ENCODE measurements around the gene MRPS26.
"Not testable (repeated sequence)": the region's sequence is repeated elsewhere in the genome, so short reads cannot be mapped to it uniquely, and the experiment has no call there.

Gene MRPS26

DNA sequence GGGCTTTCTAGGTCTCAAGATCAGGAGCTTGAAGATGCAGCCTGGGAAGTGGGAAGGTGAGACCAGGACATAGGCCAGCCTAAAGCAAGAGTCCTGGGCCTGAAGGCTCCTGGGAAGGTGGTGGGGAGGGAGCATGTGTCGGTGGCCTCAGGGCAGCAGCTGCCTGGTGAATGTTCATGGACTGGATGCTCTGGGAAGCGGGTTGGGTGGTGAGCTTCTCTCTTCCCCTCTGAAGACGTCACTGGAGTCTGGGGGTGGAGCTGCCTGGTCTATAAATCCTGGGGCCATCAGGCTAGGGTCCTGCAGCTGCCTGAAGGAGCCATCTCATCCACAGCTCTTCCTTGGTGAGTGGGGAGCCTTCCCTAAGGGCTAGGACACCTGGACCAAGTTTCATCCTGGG, 2.5 kb upstream of the MRPS26 start, which contains the start of gene GNRH2:
Gene GNRH2, plus strand, starts transcription at position 301 of the 400 bp plus-strand sequence. CDS start 793 bp downstream, outside the sequence.
- peaks cover 2% of the 10 kb centered on the region for H3K27me3 ChIP-seq (ENCODE audit: control insufficient read depth, insufficient read depth, low read length)
- H3K9ac ChIP-seq (ENCODE audit: low read depth, low read length) = no peak within 1 kb of the TSS
- H3K4me3 ChIP-seq (ENCODE audit: low read depth, low read length) = no peak within 1 kb of the TSS
- H3K9me3 ChIP-seq (ENCODE audit: control insufficient read depth, insufficient read depth, low read length) = no peaks in the 10 kb centered on the region
- H3K4me1 ChIP-seq (ENCODE audit: control insufficient read depth, insufficient read depth, low read length) = peaks cover 10% of the 10 kb centered on the region
- H3K36me3 ChIP-seq (ENCODE audit: control insufficient read depth, insufficient read depth, low read length) = peaks cover 15% of the 10 kb centered on the region

DNA sequence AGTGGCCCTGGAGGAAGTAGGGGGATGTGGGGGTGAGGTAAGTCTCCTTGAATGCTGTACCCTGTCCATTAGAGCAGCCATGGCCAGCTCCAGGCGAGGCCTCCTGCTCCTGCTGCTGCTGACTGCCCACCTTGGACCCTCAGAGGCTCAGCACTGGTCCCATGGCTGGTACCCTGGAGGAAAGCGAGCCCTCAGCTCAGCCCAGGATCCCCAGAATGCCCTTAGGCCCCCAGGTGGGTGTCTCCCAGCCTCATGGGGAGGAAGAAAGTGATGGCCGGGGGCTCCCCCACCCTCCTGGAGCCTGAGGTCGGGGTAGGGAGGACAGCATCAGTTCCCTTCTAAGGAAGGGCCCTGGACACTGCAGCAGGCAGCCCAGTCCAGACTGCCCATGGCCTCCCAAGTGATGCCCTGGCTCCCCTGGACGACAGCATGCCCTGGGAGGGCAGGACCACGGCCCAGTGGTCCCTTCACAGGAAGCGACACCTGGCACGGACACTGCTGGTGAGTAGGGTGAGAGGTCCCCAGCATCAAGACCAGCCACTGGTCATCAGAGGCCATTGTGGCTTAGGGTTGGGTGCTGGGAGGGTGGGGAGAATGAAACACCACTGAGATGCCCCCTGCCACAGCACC, 1.4 kb upstream of the MRPS26 start:
- Histone ChIP-seq H3K9me3 (ENCODE audit: control insufficient read depth, insufficient read depth, low read length) (no peaks in the 10 kb centered on the region), H3K4me3 (ENCODE audit: low read depth, low read length) (peak overlapping the region; percentile 84), H3K36me3 (ENCODE audit: control insufficient read depth, insufficient read depth, low read length) (peaks cover 20% of the 10 kb centered on the region), H3K27me3 (ENCODE audit: control insufficient read depth, insufficient read depth, low read length) (peaks cover 2% of the 10 kb centered on the region), H3K9ac (ENCODE audit: low read depth, low read length) (no peak overlapping the region), H3K4me1 (ENCODE audit: control insufficient read depth, insufficient read depth, low read length) (peaks cover 10% of the 10 kb centered on the region)

DNA sequence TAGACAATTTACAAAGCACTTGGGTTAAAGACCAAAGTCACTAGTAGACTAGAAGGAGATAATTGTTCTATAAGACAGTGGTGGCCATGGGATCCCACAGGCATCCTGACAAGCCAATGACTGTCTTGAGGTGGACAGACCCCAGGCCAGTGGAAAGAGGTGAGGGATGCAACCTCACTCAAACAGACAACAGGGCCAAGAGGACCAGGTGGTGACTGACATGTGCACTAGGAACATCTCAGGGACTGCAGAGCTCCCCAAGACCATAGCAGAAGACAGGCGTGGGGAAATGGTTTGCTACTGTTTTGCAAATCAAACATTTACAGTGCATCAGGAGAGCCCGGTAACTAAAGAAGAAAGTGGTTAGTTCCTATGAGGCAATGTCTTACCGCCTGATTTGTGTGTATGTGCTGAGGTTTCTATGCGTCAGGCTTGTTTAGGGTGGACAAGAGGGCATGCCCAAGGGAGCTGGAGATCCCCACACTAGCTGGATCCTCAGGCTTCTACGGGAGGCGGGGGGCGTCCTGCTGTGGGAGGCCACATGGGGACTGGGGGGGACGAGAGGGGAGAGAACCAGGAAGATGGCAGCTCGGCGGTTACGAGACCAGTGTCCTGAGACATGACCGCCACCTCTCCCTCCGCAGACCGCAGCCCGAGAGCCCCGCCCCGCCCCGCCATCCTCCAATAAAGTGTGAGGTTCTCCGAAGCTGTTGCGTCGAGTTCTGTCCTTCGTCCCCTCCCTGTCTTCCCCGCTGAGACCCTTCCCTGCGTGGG, 623 bp upstream of the MRPS26 start:
- Histone ChIP-seq H3K9ac (ENCODE audit: low read depth, low read length) (peak overlapping the region; percentile 70), H3K4me3 (ENCODE audit: low read depth, low read length) (peak overlapping the region; percentile 84), H3K36me3 (ENCODE audit: control insufficient read depth, insufficient read depth, low read length) (peaks cover 25% of the 10 kb centered on the region), H3K9me3 (ENCODE audit: control insufficient read depth, insufficient read depth, low read length) (no peaks in the 10 kb centered on the region), H3K27me3 (ENCODE audit: control insufficient read depth, insufficient read depth, low read length) (peaks cover 2% of the 10 kb centered on the region), H3K4me1 (ENCODE audit: control insufficient read depth, insufficient read depth, low read length) (peaks cover 10% of the 10 kb centered on the region)

DNA sequence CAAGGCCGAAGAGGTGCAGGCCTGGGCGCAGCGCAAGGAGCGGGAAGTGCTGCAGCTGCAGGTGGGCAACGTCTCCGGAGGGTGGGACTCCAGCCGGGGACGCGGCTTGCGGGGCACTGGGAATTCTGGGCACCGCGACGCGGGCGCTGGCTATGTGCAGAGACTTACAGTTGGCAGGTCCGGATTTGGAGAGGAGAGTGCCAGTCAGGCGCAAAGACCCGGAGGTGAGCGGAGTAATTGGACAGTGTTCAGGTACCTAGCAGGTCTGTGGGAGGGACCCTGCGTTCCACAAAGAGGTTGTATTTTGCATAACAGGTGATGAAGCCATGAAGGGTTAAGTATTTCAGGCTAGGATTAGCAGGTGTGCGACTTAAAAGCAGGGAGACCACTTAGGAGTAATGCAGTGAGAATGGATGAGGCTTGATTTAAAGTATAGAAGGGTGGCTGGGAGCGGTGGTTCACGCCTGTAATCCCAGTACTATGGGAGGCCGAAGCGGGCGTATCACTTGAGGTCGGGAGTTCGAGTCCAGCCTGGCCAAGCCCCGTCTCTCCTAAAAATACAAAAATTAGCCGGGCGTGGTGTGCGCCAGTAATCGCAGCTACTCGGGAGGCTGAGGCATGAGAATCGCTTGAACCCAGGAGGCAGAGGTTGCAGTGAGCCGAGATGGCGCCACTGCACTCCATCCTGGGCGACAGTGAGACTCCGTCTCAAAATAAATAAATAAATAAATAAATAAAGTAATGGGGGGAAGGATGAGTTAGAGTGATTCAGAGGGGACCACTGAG, 1.0 kb downstream of the MRPS26 start:
- Histone ChIP-seq H3K36me3 (ENCODE audit: control insufficient read depth, insufficient read depth, low read length) (peaks cover 25% of the 10 kb centered on the region), H3K4me1 (ENCODE audit: control insufficient read depth, insufficient read depth, low read length) (peaks cover 9% of the 10 kb centered on the region), H3K27me3 (ENCODE audit: control insufficient read depth, insufficient read depth, low read length) (peaks cover 2% of the 10 kb centered on the region), H3K4me3 (ENCODE audit: low read depth, low read length) (peak overlapping the region; percentile 84), H3K9ac (ENCODE audit: low read depth, low read length) (peak overlapping the region; percentile 93), H3K9me3 (ENCODE audit: control insufficient read depth, insufficient read depth, low read length) (no peaks in the 10 kb centered on the region)

DNA sequence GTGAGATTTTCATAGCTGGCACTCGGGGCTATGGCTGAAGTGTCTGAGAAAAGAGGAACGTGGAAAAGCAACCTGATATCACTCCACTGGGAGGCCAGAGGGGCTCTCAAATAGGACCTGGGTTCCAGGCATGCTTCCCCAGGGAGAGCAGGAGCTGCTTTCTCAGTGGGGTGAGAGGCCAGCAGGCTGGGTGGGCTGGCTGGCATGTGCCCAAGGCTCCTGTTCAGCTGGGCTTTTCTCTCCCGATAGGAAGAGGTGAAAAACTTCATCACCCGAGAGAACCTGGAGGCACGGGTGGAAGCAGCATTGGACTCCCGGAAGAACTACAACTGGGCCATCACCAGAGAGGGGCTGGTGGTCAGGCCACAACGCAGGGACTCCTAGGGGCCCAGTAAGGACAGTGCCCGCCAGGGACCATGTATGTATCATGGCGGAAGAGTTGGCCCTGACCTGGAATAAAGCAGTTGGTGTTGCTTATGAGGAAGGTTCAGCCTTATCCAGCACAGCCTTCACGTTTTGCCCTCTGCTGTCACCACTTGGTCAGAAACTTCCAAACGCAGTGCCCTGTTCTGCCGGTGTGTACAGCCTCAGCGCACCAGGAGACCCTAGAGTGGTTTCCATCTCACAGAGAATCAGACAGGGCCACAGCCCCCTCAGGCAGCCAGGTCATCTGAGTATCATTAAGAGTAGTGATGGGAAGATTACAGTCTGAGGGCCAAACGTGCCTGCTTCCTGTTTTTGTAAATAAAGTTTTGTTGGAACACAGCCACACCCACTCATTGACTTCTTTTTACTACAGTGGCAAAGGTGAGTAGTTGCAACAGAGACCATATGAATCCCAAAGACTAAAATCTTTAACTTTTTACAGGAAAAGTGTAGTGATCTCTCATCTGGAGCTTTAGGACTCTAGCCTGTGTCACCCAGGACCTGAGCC, 1.9 kb downstream of the MRPS26 start:
- Histone ChIP-seq H3K4me3 (ENCODE audit: low read depth, low read length) (no peak overlapping the region), H3K36me3 (ENCODE audit: control insufficient read depth, insufficient read depth, low read length) (peaks cover 25% of the 10 kb centered on the region), H3K9me3 (ENCODE audit: control insufficient read depth, insufficient read depth, low read length) (no peaks in the 10 kb centered on the region), H3K27me3 (ENCODE audit: control insufficient read depth, insufficient read depth, low read length) (peaks cover 2% of the 10 kb centered on the region), H3K9ac (ENCODE audit: low read depth, low read length) (no peak overlapping the region), H3K4me1 (ENCODE audit: control insufficient read depth, insufficient read depth, low read length) (peaks cover under 1% of the 10 kb centered on the region)

DNA sequence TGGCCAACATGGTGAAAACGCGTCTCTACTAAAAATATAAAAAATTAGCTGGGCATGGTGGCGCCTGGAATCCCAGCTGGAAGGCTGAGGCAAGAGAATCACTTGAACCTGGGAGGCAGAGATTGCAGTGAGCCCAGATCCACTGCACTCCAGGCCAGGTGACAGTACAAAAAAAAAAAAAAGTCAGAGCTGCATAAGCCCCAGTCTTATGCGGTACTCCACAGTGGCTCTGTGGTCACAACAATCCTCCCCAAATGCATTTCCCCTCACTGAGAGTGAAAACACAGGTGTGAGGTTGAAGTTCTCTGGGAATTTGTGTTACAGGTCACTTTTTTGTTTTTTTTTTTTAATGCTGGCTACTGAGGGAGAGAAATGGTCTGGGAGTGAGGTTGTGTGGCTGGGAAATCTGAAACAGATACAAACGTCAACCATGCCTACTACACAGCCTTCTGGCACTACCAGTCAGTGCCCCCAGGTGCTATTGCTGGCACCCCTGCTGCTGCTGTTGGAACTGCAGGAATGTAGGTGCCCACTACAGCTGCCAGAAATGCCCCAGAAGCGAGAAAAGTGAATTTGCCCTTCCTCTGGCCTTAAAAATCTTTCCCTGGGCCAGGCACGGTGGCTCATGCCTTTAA, 5.7 kb downstream of the MRPS26 start:
- no peaks in the 10 kb centered on the region for H3K9me3 ChIP-seq (ENCODE audit: control insufficient read depth, insufficient read depth, low read length)
- H3K27me3 ChIP-seq (ENCODE audit: control insufficient read depth, insufficient read depth, low read length) = no peaks in the 10 kb centered on the region
- no peaks in the 10 kb centered on the region for H3K4me1 ChIP-seq (ENCODE audit: control insufficient read depth, insufficient read depth, low read length)
- H3K4me3 ChIP-seq (ENCODE audit: low read depth, low read length) = no peak overlapping the region
- H3K36me3 ChIP-seq (ENCODE audit: control insufficient read depth, insufficient read depth, low read length) = peaks cover 25% of the 10 kb centered on the region
- H3K9ac ChIP-seq (ENCODE audit: low read depth, low read length) = no peak overlapping the region

DNA sequence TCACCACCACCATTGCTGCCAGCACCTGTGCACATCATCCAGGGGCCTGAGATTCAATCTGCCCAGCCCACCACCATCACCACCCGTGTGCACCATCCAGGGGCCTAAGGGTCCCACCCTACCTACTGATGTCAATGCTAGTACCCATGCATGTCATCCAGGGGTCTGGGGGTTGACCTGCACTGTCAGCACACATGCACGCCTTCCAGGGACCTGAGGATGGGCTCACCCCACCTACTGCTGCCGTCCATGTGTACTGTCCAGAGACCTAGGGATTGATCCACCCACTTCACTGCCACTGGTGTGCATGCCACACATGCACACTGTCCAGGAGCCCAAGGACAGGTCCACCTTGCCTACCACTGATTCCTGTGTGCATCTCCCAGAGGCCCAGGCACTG, 13.6 kb downstream of the MRPS26 start:
- Histone ChIP-seq H3K9me3 (ENCODE audit: control insufficient read depth, insufficient read depth, low read length) (no peaks in the 10 kb centered on the region), H3K36me3 (ENCODE audit: control insufficient read depth, insufficient read depth, low read length) (no peaks in the 10 kb centered on the region), H3K27me3 (ENCODE audit: control insufficient read depth, insufficient read depth, low read length) (no peaks in the 10 kb centered on the region), H3K4me3 (ENCODE audit: low read depth, low read length) (no peak overlapping the region), H3K9ac (ENCODE audit: low read depth, low read length) (no peak overlapping the region), H3K4me1 (ENCODE audit: control insufficient read depth, insufficient read depth, low read length) (no peaks in the 10 kb centered on the region)

DNA sequence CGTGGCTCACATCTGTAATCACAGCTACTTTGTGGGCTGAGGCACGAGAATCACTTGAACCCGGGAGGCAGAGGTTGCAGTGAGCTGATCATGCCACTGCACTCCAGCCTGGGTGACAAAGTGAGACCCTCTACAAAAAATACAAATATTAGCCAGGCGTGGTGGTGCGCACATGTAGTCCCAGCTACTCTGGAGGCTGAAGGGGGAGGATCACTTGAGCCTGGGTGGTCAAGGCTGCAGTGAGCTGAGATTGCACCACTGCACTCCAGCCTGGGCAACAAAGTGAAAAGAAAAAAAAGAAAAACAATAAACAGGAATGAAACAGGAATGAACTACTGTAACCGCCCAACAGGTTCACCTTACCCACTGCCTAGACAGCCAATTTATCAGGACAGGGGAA, 18.3 kb downstream of the MRPS26 start:
- H3K36me3 ChIP-seq (ENCODE audit: control insufficient read depth, insufficient read depth, low read length); H3K9ac ChIP-seq (ENCODE audit: low read depth, low read length); H3K4me3 ChIP-seq (ENCODE audit: low read depth, low read length); H3K27me3 ChIP-seq (ENCODE audit: control insufficient read depth, insufficient read depth, low read length); H3K4me1 ChIP-seq (ENCODE audit: control insufficient read depth, insufficient read depth, low read length); H3K9me3 ChIP-seq (ENCODE audit: control insufficient read depth, insufficient read depth, low read length): not testable (repeated sequence)

DNA sequence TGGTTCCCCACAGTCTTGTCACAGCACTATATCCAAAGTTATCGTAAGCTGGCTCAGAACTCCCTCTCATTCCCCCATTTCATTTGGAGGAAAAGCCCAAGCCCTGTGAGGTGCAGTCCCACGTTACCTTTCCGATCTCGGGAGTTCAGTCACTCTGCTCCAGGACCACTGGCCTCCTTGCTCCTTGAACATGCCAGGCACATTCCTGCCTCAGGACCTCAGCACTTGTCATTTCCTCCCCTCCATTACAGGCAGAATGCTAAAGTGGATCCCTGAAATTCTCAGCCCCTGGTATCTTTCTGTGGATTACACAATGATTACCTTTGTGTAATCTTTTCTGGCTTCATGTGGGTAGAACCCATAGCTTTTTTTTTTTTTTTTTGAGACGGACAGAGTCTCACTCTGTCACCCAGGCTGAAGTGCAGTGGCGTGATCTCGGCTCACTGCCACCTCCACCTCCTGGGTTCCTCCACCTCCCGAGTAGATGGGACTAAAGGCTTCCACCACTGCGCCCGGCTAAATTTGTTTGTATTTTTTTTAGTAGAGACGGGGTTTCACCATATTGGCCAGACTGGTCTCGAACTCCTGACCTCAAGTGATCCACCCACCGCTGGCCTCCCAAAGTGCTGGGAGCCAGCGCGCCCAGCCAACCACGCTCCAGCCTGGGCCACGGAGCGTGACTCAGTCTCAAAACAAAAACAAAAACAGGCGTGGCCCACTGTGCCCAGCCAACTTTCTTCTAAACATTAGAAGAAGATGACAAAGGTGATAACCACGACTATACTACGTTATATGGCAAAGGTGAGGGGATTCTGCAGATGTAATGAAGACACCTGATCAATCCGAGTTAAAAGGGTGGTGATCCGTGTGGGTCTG, 21.5 kb downstream of the MRPS26 start:
- H3K27me3 ChIP-seq (ENCODE audit: control insufficient read depth, insufficient read depth, low read length) = peaks cover 14% of the 10 kb centered on the region
- no peak overlapping the region for H3K9ac ChIP-seq (ENCODE audit: low read depth, low read length)
- H3K36me3 ChIP-seq (ENCODE audit: control insufficient read depth, insufficient read depth, low read length) = no peaks in the 10 kb centered on the region
- no peaks in the 10 kb centered on the region for H3K4me1 ChIP-seq (ENCODE audit: control insufficient read depth, insufficient read depth, low read length)
- H3K4me3 ChIP-seq (ENCODE audit: low read depth, low read length) = no peak overlapping the region
- no peaks in the 10 kb centered on the region for H3K9me3 ChIP-seq (ENCODE audit: control insufficient read depth, insufficient read depth, low read length)

DNA sequence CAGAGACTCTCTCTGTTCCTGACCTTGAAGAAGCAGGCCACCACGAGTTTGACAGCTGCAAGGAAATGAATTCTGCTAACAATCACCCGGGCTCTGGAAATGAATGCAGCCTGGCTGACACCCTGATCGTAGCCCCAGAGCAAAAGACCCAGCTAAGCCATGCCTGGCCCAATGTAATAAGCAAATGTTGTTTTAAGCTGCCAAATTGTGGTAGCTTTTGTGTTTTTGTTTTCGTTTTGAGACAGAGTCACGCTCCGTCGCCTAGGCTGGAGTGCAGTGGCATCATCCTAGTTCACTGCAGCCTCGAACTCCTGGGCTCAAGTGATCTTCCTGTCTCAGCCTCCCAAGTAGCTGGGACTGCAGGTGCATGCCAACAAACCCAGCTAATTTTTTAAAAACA, 22.2 kb downstream of the MRPS26 start:
- Histone ChIP-seq H3K4me1 (ENCODE audit: control insufficient read depth, insufficient read depth, low read length) (no peaks in the 10 kb centered on the region), H3K36me3 (ENCODE audit: control insufficient read depth, insufficient read depth, low read length) (no peaks in the 10 kb centered on the region), H3K27me3 (ENCODE audit: control insufficient read depth, insufficient read depth, low read length) (peaks cover 21% of the 10 kb centered on the region), H3K9ac (ENCODE audit: low read depth, low read length) (no peak overlapping the region), H3K4me3 (ENCODE audit: low read depth, low read length) (no peak overlapping the region), H3K9me3 (ENCODE audit: control insufficient read depth, insufficient read depth, low read length) (no peaks in the 10 kb centered on the region)
